HG03571 (cell line): ENCODE results near the gene NOTCH2NLA.
"Not testable (repeated sequence)": the region's sequence is repeated elsewhere in the genome, so short reads cannot be mapped to it uniquely, and the experiment has no call there.

Source experiments
- ATAC-seq: cut with Tn5 transposase; IDR thresholded peaks from one replicate; pipeline ENCODE4 v1.9.1; 2021; ENCODE audit not compliant: unreplicated experiment

The NOTCH2NLA gene

DNA sequence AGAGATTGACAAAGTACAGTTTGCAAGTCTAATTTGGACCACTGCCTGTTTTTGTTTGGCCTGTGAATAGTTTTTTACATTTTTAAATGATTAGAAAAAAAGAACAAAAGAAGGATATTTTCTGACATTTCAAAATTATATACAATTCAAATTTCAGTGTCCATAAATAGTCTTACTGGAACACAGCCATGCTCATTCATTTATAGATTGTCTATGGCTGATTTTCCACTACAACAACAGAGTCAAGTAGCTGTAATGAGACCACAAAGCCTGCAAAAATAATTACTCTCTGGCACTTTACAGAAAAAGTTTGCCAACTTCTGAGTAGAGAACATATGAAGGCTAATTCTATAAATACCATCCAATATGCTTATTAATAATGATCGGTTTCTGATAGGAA is 61.1 kb downstream of the NOTCH2NLA start:
- ATAC-seq, result not testable (repeated sequence)

DNA sequence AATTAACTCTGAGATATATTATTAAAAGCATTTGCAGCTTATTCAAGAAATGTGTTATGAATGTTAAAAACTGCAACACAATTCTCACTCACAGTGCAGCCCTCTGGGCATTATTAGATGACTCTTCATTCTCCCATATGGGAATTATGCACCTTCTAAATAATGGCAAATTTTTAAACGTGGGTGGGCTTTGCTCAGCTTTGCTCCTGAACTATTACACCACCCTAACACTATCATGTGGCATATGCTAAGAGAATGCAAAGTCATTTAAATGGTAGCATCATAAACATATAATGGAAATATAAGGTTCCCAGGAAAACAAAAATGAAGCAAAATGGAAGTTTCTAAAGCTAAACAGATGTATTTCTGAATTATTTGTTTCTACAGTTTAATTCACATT is 61.5 kb downstream of the NOTCH2NLA start:
- not testable (repeated sequence) for ATAC-seq

DNA sequence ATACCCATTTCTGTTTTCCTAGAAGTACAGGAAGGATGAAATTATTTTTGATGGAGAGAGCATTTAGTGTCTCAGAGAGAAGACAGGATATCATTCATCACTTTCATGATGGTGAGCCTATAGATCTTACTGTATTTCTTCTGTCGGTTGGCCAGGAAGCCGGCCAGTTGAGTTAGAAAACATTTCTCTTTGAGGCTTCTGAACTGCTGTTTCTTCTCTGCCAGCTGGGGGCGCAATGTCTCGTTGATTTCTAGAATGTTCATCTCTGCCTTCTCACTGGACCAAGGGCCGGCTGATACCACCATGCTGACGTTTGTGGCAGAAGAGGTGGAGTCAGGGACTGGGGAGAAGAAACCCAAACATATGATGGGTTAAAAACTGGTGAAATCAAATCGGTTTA is 84.4 kb downstream of the NOTCH2NLA start, which contains the start of gene NBPF10:
Gene NBPF10, minus strand, starts transcription at position 340 of the 400 bp plus-strand sequence. Its CDS starts 35 bp downstream, at position 305.
- not testable (repeated sequence) for ATAC-seq
